H1 (cell line): ENCODE measurements around the gene CUX1. TPM values are rescaled to one million over a fixed set of nuclear protein-coding genes. Genes with fewer than 3 reads are reported as not detected.

Experiments used
- CTCF ChIA-PET: fragments of 300-600 bp; sonication (Branson Sonifier 250); formaldehyde crosslinking; loops from one replicate; lab custom pipeline; 2021; ENCODE audit not compliant: partially characterized antibody; lab: Charles Lee
- POLR2A ChIA-PET: fragments of 300-600 bp; sonication (Branson Sonifier 250); formaldehyde crosslinking; loops from one replicate; lab custom pipeline; 2021; ENCODE audit warnings: inconsistent platforms; ENCODE audit not compliant: partially characterized antibody; lab: Charles Lee
- DNase-seq, 2 experiments: peaks; one replicate each; pipeline versions ENCODE4 v3.0.0 to v3.0.0-alpha.2; 2010 to 2022; ENCODE audit warnings: low spot score in 2 of 2, low read depth in 1 of 2, mixed read lengths in 1 of 2
- FAIRE-seq: peaks from 2 replicates; lab custom pipeline; 2011; peaks lifted over from hg19 to GRCh38; lab: Jason Lieb, UNC
- H2AFZ ChIP-seq: 2 replicates; pipeline ENCODE4 v1.8.1; 2012; ENCODE audit warnings: low read length, inconsistent platforms
- H2AK5ac ChIP-seq: 2 replicates; pipeline ENCODE4 v1.6.1; 2013; ENCODE audit warnings: low read depth, low read length
- H2BK120ac ChIP-seq: replicated peaks from 2 replicates; pipeline ENCODE3; 2013; ENCODE audit warnings: low read depth, low read length, inconsistent platforms
- H2BK12ac ChIP-seq: 2 replicates; pipeline ENCODE4 v1.6.1; 2013; ENCODE audit warnings: low read depth, low read length
- H2BK15ac ChIP-seq: 2 replicates; pipeline ENCODE4 v1.6.1; 2013; ENCODE audit warnings: low read length
- H2BK20ac ChIP-seq: 2 replicates; pipeline ENCODE4 v1.6.1; 2013; ENCODE audit warnings: low read length
- H2BK5ac ChIP-seq: 2 replicates; pipeline ENCODE4 v1.6.1; 2013; ENCODE audit warnings: low read depth, low read length
- H3K14ac ChIP-seq: 2 replicates; pipeline ENCODE4 v1.6.1; 2013; ENCODE audit warnings: inconsistent platforms; ENCODE audit not compliant: insufficient read length
- H3K18ac ChIP-seq: 2 replicates; pipeline ENCODE4 v1.6.1; 2013; ENCODE audit warnings: low read length; ENCODE audit errors: extremely low read depth
- H3K23ac ChIP-seq: 2 replicates; pipeline ENCODE4 v1.6.1; 2013; ENCODE audit warnings: inconsistent platforms; ENCODE audit not compliant: insufficient read length
- H3K23me2 ChIP-seq: 2 replicates; pipeline ENCODE4 v1.6.1; 2013; ENCODE audit warnings: low read depth, low read length
- H3K27ac ChIP-seq: 2 replicates; pipeline ENCODE4 v1.6.1; 2011; ENCODE audit warnings: low read depth, low read length, inconsistent platforms
- H3K27me3 ChIP-seq, 4 experiments: replicated peaks in 1 of 4; 1 replicate in 1 of 4; 2 replicates in 3 of 4; pipeline versions ENCODE4 v1.6.1 to v1.8.1; 2011 to 2013; ENCODE audit warnings: low read length in 3 of 4, mild to moderate bottlenecking in 3 of 4, inconsistent platforms in 2 of 4, mixed read lengths in 2 of 4, moderate library complexity in 1 of 4; ENCODE audit not compliant: control insufficient read depth in 3 of 4, insufficient read depth in 3 of 4; ENCODE audit errors: extremely low read depth in 1 of 4
- H3K36me3 ChIP-seq, 4 experiments: 2 replicates each; pipeline versions ENCODE4 v1.6.1 to v1.8.1; 2011 to 2013; ENCODE audit warnings: mild to moderate bottlenecking in 4 of 4, low read length in 3 of 4, moderate library complexity in 2 of 4, control low read depth in 1 of 4, inconsistent platforms in 1 of 4; ENCODE audit not compliant: insufficient read depth in 4 of 4, control insufficient read depth in 2 of 4
- H3K4ac ChIP-seq: replicated peaks from 2 replicates; pipeline ENCODE3; 2013; ENCODE audit warnings: low read length, low read depth, mixed read lengths, inconsistent platforms; ENCODE audit not compliant: insufficient read length
- H3K4me1 ChIP-seq, 4 experiments: replicated peaks in 1 of 4; 1 replicate in 1 of 4; 2 replicates in 3 of 4; pipeline versions ENCODE4 v1.6.1 to v1.8.1; 2011 to 2013; ENCODE audit warnings: low read length in 3 of 4, inconsistent platforms in 2 of 4, mixed read lengths in 1 of 4; ENCODE audit not compliant: insufficient read depth in 4 of 4, control insufficient read depth in 3 of 4
- H3K4me2 ChIP-seq, 2 experiments: 2 replicates each; pipeline versions ENCODE4 v1.6.1 to v1.8.1; 2011 to 2013; ENCODE audit warnings: low read depth in 2 of 2, low read length in 2 of 2, control low read depth in 1 of 2, inconsistent platforms in 1 of 2, mild to moderate bottlenecking in 1 of 2; ENCODE audit not compliant: insufficient read depth in 1 of 2
- H3K4me3 ChIP-seq, 4 experiments: fragments of 200-600, 300-600 bp in 1 of 4; sonication (generic), shearing (Covaris generic), sonication (Bioruptor Twin) in 1 of 4; 2 replicates each; pipeline versions ENCODE4 v1.5.1 to v1.8.1; 2011 to 2016; ENCODE audit warnings: low read length in 4 of 4, low read depth in 3 of 4, control low read depth in 2 of 4, inconsistent platforms in 2 of 4, mild to moderate bottlenecking in 2 of 4, mixed read lengths in 1 of 4, moderate library complexity in 1 of 4; ENCODE audit not compliant: insufficient read depth in 2 of 4; ENCODE audit errors: extremely low read depth in 1 of 4
- H3K56ac ChIP-seq: replicated peaks from 2 replicates; pipeline ENCODE3; 2013; ENCODE audit warnings: low read depth, mild to moderate bottlenecking, mixed read lengths, low read length, inconsistent platforms; ENCODE audit not compliant: insufficient read length
- H3K79me1 ChIP-seq: 2 replicates; pipeline ENCODE4 v1.6.1; 2013; ENCODE audit warnings: low read depth, low read length, control low read depth
- H3K79me2 ChIP-seq, 2 experiments: 2 replicates each; pipeline versions ENCODE4 v1.6.1 to v1.8.1; 2012 to 2013; ENCODE audit warnings: low read length in 2 of 2, mild to moderate bottlenecking in 2 of 2, inconsistent platforms in 1 of 2; ENCODE audit not compliant: insufficient read depth in 2 of 2, control insufficient read depth in 1 of 2
- H3K9ac ChIP-seq, 4 experiments: replicated peaks in 1 of 4; 1 replicate in 1 of 4; 2 replicates in 3 of 4; pipeline versions ENCODE4 v1.6.1 to v1.8.1; 2011 to 2013; ENCODE audit warnings: low read depth in 3 of 4, low read length in 3 of 4, control low read depth in 2 of 4, mild to moderate bottlenecking in 2 of 4, moderate library complexity in 2 of 4, inconsistent platforms in 1 of 4; ENCODE audit errors: extremely low read depth in 1 of 4
- H3K9me3 ChIP-seq, 2 experiments: 2 replicates each; pipeline versions ENCODE4 v1.6.1 to v1.8.1; 2012 to 2013; ENCODE audit warnings: mild to moderate bottlenecking in 2 of 2, moderate library complexity in 2 of 2, control low read depth in 1 of 2, inconsistent platforms in 1 of 2, low read depth in 1 of 2, low read length in 1 of 2, mixed read lengths in 1 of 2; ENCODE audit not compliant: insufficient read depth in 2 of 2
- H4K20me1 ChIP-seq, 2 experiments: replicated peaks in 1 of 2; 2 replicates each; pipeline versions ENCODE3 to v1.8.1; 2011 to 2013; ENCODE audit warnings: inconsistent platforms in 2 of 2, low read length in 2 of 2, mild to moderate bottlenecking in 1 of 2; ENCODE audit not compliant: insufficient read depth in 2 of 2, control insufficient read depth in 1 of 2
- H4K5ac ChIP-seq: 2 replicates; pipeline ENCODE4 v1.6.1; 2013; ENCODE audit warnings: low read length, low read depth, mixed read lengths, inconsistent platforms; ENCODE audit not compliant: insufficient read length
- H4K8ac ChIP-seq: 2 replicates; pipeline ENCODE4 v1.8.0; 2013; ENCODE audit warnings: mild to moderate bottlenecking, moderate library complexity, low read length, inconsistent platforms; ENCODE audit not compliant: insufficient read depth; ENCODE audit errors: extremely low read depth
- H4K91ac ChIP-seq: replicated peaks from 2 replicates; pipeline ENCODE3; 2013; ENCODE audit warnings: low read length, mixed read lengths, inconsistent platforms; ENCODE audit not compliant: insufficient read length
- ASH2L ChIP-seq: fragments of 200-600, 300-600 bp; sonication (generic); IDR thresholded peaks from one replicate; pipeline ENCODE4 v1.7.1; 2017; ENCODE audit warnings: low read length
- CTBP2 ChIP-seq: IDR thresholded peaks from 2 replicates; pipeline ENCODE4 v1.7.0; 2011; ENCODE audit warnings: borderline replicate concordance, mild to moderate bottlenecking, moderate library complexity, mixed read lengths, low read length; ENCODE audit not compliant: insufficient read depth, insufficient read length
- SIRT6 ChIP-seq: IDR thresholded peaks from one replicate; pipeline ENCODE4 v1.7.1; 2012; ENCODE audit warnings: low read length, inconsistent platforms
- WGBS, 2 experiments: shearing (Covaris generic) in 1 of 2; methylation state at CpG; one replicate each; pipeline versions ENCODE4 v1.1.6 to v1.1.7; 2013 to 2015; ENCODE audit warnings: low lambda C conversion rate in 2 of 2, mixed read lengths in 2 of 2, inconsistent platforms in 1 of 2, low coverage in 1 of 2, missing lambda C conversion rate in 1 of 2; ENCODE audit not compliant: insufficient replicate concordance in 2 of 2, insufficient coverage in 1 of 2, insufficient read length in 1 of 2; ENCODE audit errors: extremely low coverage in 1 of 2, missing lambda C conversion rate in 1 of 2; 5-methylcytosine and 5-hydroxymethylcytosine counted together
- polyA plus RNA-seq, 7 experiments: library from polyadenylated mRNA; depleted of rRNA in 3 of 7; stranded (reverse) in 5 of 7; unstranded in 2 of 7; fragments of >200 nt in 5 of 7; fragments of 200-250 nt in 2 of 7; gene quantifications; 1 replicate in 5 of 7; 2 replicates in 1 of 7; 4 replicates in 1 of 7; pipeline versions ENCODE4 v1.2.1 to v1.2.3, GENCODE V29; 2011 to 2013; ENCODE audit warnings: missing spikeins in 2 of 7, mixed read lengths in 2 of 7
- total RNA-seq: library from RNA; stranded (reverse); fragmentation: NEBNext Ultra II Directional; extraction: Animal tissue kit (Norgen Biotek cat#: 25700); gene quantifications from 2 replicates; pipeline ENCODE4 v1.2.1, GENCODE V29; 2021

The CUX1 gene
- total and polyA plus RNA-seq, 2 of the 8 experiments (the other 6 are each of a cell fraction or from before 2014, with no cell fraction given), result 21.6 to 65.9 TPM

GRCh38 chr7:102132209-102132752, 314.9 kb downstream of the CUX1 start:
- TF ChIP-seq SIRT6, result no peak
- TF ChIP-seq ASH2L, result no peak
- TF ChIP-seq CTBP2, result no peak
- CTCF ChIA-PET, result no interaction called here
- FAIRE-seq, result no peak

More at GRCh38 chr7:102132209-102132752, 314.9 kb downstream of the CUX1 start:
- H3K79me1 ChIP-seq, result no peaks in the 10 kb centered on the region
- H4K5ac ChIP-seq, result no peak overlapping the region
- no peak overlapping the region for H3K4ac ChIP-seq
- 85% methylated on average over 16 of the region's 18 CpGs; no CpG with 5 or more reads in 1 of the 2 experiments for WGBS, 2 experiments
- no peak overlapping the region for H3K9ac ChIP-seq
- H3K27ac ChIP-seq, result no peak overlapping the region
- no peaks in the 10 kb centered on the region for H3K23me2 ChIP-seq
- no peaks in the 10 kb centered on the region for H3K36me3 ChIP-seq
- H2BK20ac ChIP-seq, result no peak overlapping the region
- no peak for DNase-seq
- H3K56ac ChIP-seq, result no peak overlapping the region
- H3K4me2 ChIP-seq, result no peak overlapping the region
- H2BK120ac ChIP-seq, result no peak overlapping the region
- H3K4me1 ChIP-seq, result no peaks in the 10 kb centered on the region
- H3K79me2 ChIP-seq, result no peaks in the 10 kb centered on the region
- H3K27me3 ChIP-seq, result no peaks in the 10 kb centered on the region
- H3K23ac ChIP-seq, result no peak overlapping the region
- H2BK5ac ChIP-seq, result no peak overlapping the region
- H4K20me1 ChIP-seq, result no peaks in the 10 kb centered on the region
- H2AFZ ChIP-seq, result no peak overlapping the region
- no peak overlapping the region for H4K91ac ChIP-seq
- POLR2A ChIA-PET, result no interaction called here
- no peak overlapping the region for H3K14ac ChIP-seq
- H3K18ac ChIP-seq, result no peak overlapping the region
- H2BK12ac ChIP-seq, result no peak overlapping the region
- H4K8ac ChIP-seq, result no peak overlapping the region
- no peak overlapping the region for H3K4me3 ChIP-seq
- no peak overlapping the region for H2AK5ac ChIP-seq
- no peaks in the 10 kb centered on the region for H3K9me3 ChIP-seq
- H2BK15ac ChIP-seq, result no peak overlapping the region
